ENCODE measurements around the gene FGF23.

GRCh38 chr12:4380332-4380731 is 820 bp upstream of the FGF23 start:
- TF ChIP-seq CTCF (conservative IDR thresholded peaks at IDR 0.05; ENCODE audit: low read depth, low read length) (no peak), EZH2 (IDR thresholded peaks at IDR 0.05; ENCODE audit: borderline replicate concordance, low read depth, low read length, poor library complexity, severe bottlenecking) (no peak)

Data from A673 (cell line).